SU-DHL-6 (cell line): ENCODE measurements around the gene PRSS35.
"Not testable (repeated sequence)": the region's sequence is repeated elsewhere in the genome, so short reads cannot be mapped to it uniquely, and the experiment has no call there.

Source experiments
- H2AFZ ChIP-seq: fragments of 200-600 bp; sonication (generic); 2 replicates; pipeline ENCODE4 v1.6.1; 2014; ENCODE audit warnings: low read depth, mild to moderate bottlenecking, moderate library complexity, mixed read lengths, antibody characterized with exemption, low read length; ENCODE audit not compliant: severe bottlenecking
- H3F3A ChIP-seq: fragments of 200-600 bp; shearing (Covaris generic); 2 replicates; pipeline ENCODE4 v1.6.0; 2016; ENCODE audit warnings: antibody characterized with exemption, mild to moderate bottlenecking; ENCODE audit not compliant: insufficient read depth
- H3K27ac ChIP-seq: fragments of 200-600 bp; sonication (generic); 2 replicates; pipeline ENCODE4 v1.5.1; 2016; ENCODE audit warnings: low read depth, mild to moderate bottlenecking, low read length, moderate library complexity, mixed read lengths
- H3K27me3 ChIP-seq: fragments of 200-600 bp; sonication (generic), shearing (Covaris generic); 2 replicates; pipeline ENCODE4 v1.6.0; 2014; ENCODE audit warnings: mild to moderate bottlenecking, low read length
- H3K36me3 ChIP-seq: fragments of 200-600 bp; sonication (generic); 2 replicates; pipeline ENCODE4 v1.6.1; 2014; ENCODE audit warnings: mild to moderate bottlenecking, low read length, mixed read lengths
- H3K4me2 ChIP-seq: fragments of 300-600, 200-600 bp; shearing (Covaris generic), sonication (generic); 2 replicates; pipeline ENCODE4 v1.6.0; 2014; ENCODE audit warnings: low read length, low read depth, mild to moderate bottlenecking; ENCODE audit not compliant: poor library complexity, severe bottlenecking
- H3K4me3 ChIP-seq: fragments of 200-600 bp; sonication (generic); 2 replicates; pipeline ENCODE4 v1.5.1; 2014; ENCODE audit warnings: antibody characterized with exemption, low read length, mild to moderate bottlenecking, mixed read lengths; ENCODE audit not compliant: insufficient read depth, poor library complexity, severe bottlenecking
- H3K79me2 ChIP-seq: fragments of 200-600 bp; sonication (generic); 2 replicates; pipeline ENCODE4 v1.6.1; 2014; ENCODE audit warnings: mild to moderate bottlenecking, low read length, moderate library complexity; ENCODE audit not compliant: insufficient read depth
- H3K9ac ChIP-seq: fragments of 200-600 bp; sonication (generic); 2 replicates; pipeline ENCODE4 v1.7.0; 2014; ENCODE audit warnings: mild to moderate bottlenecking, low read length
- H3K9me2 ChIP-seq: fragments of 200-600 bp; sonication (generic); replicated peaks from 2 replicates; pipeline ENCODE4 v1.6.1; 2014; ENCODE audit warnings: low read length; ENCODE audit not compliant: insufficient read depth
- H3K9me3 ChIP-seq: fragments of 200-600 bp; sonication (generic); 2 replicates; pipeline ENCODE4 v1.6.1; 2014; ENCODE audit warnings: low read length, mixed read lengths; ENCODE audit not compliant: insufficient read depth
- H4K20me1 ChIP-seq: fragments of 200-600 bp; sonication (generic); 2 replicates; pipeline ENCODE4 v1.6.1; 2014; ENCODE audit warnings: low read depth, mild to moderate bottlenecking, antibody characterized with exemption, low read length, moderate library complexity, mixed read lengths
- EZH2phosphoT487 ChIP-seq: fragments of 200-600 bp; sonication (generic), shearing (Covaris generic); conservative IDR thresholded peaks from 2 replicates; pipeline ENCODE4 v1.6.1; 2018; ENCODE audit warnings: mild to moderate bottlenecking, antibody characterized with exemption, low read length, moderate library complexity, mixed read lengths
- TF ChIP-seq, protein P1 (sequence below): fragments of 200-600 bp; sonication (generic); IDR thresholded peaks from one replicate; pipeline ENCODE4 v1.5.1; 2017; ENCODE audit warnings: antibody characterized with exemption, mild to moderate bottlenecking, low read length, moderate library complexity; ENCODE audit not compliant: insufficient read depth, poor library complexity, severe bottlenecking

PRSS35 gene

DNA sequence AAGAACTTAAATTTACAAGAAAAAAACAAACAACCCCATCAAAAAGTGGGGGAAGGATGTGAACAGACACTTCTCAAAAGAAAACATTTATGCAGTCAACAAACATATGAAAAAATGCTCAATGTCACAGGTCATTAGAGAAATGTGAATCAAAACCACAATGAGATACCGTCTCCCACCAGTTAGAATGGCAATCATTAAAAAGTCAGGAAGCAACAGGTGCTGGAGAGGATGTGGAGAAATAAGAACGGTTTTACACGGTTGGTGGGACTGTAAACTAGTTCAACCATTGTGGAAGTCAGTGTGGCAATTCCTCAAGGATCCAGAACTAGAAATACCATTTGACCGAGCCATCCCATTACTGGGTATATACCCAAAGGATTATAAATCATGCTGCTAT, 39.4 kb downstream of the PRSS35 start:
- not testable (repeated sequence) for H3K79me2 ChIP-seq, H3K27me3 ChIP-seq, H3K9me2 ChIP-seq, H3K27ac ChIP-seq, H2AFZ ChIP-seq, H3K9ac ChIP-seq, H4K20me1 ChIP-seq, H3K36me3 ChIP-seq, H3K4me3 ChIP-seq, H3K9me3 ChIP-seq, H3K4me2 ChIP-seq, H3F3A ChIP-seq

DNA sequence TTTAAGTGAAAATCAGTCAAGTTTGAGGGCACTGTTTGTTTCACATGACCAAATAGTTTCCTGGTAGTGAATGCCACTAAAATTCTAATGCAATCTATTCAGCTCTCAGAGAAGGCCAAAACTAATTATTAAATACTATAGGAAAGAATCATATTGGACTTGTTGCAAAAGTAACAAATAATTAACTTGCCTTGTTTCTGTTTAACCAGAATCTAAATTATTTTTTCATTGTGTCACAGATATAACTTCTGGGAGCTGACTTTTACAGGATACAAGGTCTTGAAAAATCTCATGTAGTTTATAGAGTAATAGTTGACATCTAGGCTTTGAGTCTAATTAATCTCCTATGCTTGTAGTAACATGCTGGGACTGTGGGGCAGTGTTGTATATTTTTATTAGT, 44.5 kb downstream of the PRSS35 start:
- Histone ChIP-seq H3K4me3 (no peak overlapping the region), H3K27me3 (no peaks in the 10 kb centered on the region), H3F3A (no peaks in the 10 kb centered on the region), H3K9ac (no peak overlapping the region), H3K79me2 (no peaks in the 10 kb centered on the region), H3K36me3 (no peaks in the 10 kb centered on the region), H3K4me2 (no peak overlapping the region), H2AFZ (no peak overlapping the region), H4K20me1 (no peaks in the 10 kb centered on the region), H3K9me2 (no peaks in the 10 kb centered on the region), H3K9me3 (no peaks in the 10 kb centered on the region), H3K27ac (no peak overlapping the region)
- TF ChIP-seq EZH2phosphoT487 = no peak
- TF ChIP-seq, protein P1, sequence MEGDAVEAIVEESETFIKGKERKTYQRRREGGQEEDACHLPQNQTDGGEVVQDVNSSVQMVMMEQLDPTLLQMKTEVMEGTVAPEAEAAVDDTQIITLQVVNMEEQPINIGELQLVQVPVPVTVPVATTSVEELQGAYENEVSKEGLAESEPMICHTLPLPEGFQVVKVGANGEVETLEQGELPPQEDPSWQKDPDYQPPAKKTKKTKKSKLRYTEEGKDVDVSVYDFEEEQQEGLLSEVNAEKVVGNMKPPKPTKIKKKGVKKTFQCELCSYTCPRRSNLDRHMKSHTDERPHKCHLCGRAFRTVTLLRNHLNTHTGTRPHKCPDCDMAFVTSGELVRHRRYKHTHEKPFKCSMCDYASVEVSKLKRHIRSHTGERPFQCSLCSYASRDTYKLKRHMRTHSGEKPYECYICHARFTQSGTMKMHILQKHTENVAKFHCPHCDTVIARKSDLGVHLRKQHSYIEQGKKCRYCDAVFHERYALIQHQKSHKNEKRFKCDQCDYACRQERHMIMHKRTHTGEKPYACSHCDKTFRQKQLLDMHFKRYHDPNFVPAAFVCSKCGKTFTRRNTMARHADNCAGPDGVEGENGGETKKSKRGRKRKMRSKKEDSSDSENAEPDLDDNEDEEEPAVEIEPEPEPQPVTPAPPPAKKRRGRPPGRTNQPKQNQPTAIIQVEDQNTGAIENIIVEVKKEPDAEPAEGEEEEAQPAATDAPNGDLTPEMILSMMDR = no peak

DNA sequence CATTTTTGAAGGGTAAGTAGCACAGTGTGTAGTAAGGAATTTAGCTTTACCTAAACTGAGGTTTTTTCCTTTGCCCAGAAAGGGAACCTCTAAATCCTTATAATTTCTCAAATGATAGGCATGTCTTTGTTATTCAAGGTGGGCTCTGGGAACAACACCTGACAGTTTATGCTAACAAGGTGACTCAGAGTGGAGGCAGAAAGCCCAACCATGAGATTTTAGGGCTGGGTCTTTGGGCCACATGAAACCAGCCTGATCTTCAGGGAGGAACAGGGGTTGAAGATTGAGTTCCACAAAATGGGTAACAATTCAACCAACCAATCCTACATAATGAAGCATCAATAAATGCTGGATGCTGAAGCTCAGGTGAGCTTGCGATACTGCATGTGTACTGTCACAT, 46.6 kb downstream of the PRSS35 start:
- Histone ChIP-seq H3K9ac (no peak overlapping the region), H3K4me3 (no peak overlapping the region), H3K36me3 (no peaks in the 10 kb centered on the region), H3K9me3 (no peaks in the 10 kb centered on the region), H2AFZ (no peak overlapping the region), H3K9me2 (no peaks in the 10 kb centered on the region), H3F3A (no peaks in the 10 kb centered on the region), H3K79me2 (no peaks in the 10 kb centered on the region), H3K27ac (no peak overlapping the region), H3K4me2 (no peak overlapping the region), H4K20me1 (no peaks in the 10 kb centered on the region), H3K27me3 (no peaks in the 10 kb centered on the region)
- TF ChIP-seq, protein P1 = no peak
- TF ChIP-seq EZH2phosphoT487 = no peak

- H3K4me2 ChIP-seq, H3K4me3 ChIP-seq, H3K9me3 ChIP-seq, H4K20me1 ChIP-seq, H3K27ac ChIP-seq, H3K27me3 ChIP-seq, H3K9ac ChIP-seq, H2AFZ ChIP-seq, H3K9me2 ChIP-seq, H3K79me2 ChIP-seq, H3K36me3 ChIP-seq, H3F3A ChIP-seq: not testable (repeated sequence)
Measured at GRCh38 chr6:83571663-83572185, 59.4 kb downstream of the PRSS35 start.
